PC-9 (cell line): ENCODE data around the gene GIPC3.

Source experiments
- EZH2 ChIP-seq: fragments of 200-600 bp; sonication (generic); IDR thresholded peaks from 2 replicates; pipeline ENCODE4 v1.8.0; 2017; ENCODE audit warnings: antibody characterized with exemption, low read depth
- TF ChIP-seq, protein P1 (sequence below): fragments of 200-600 bp; sonication (generic); conservative IDR thresholded peaks from 2 replicates; pipeline ENCODE4 v1.6.1; 2017; ENCODE audit warnings: mixed run types, antibody characterized with exemption, mild to moderate bottlenecking, moderate library complexity

DNA sequence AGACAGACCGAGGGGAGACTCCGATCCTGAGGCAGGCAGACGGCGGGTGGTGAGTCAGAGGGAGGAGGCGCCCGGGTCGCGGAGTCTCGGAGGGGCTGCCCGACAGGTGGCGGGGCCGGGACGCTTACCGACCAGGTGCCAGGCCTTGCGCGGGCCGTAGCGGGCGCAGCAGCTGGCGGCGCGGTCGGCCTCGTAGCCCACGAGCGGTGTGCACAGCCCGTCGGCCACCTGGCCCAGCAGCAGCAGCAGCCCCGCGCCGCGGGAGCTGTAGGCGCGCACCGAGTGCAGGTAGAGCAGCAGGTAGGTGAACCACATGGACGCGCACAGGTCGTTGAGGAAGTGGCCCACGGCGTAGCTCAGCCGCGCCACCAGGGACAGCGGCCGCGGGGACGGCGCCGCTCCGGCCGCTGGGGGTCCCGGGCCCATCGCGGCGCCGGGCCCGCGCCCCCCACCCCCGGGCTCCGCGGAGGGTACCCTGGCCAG, 28.3 kb upstream of the GIPC3 start:
- TF ChIP-seq, protein P1, sequence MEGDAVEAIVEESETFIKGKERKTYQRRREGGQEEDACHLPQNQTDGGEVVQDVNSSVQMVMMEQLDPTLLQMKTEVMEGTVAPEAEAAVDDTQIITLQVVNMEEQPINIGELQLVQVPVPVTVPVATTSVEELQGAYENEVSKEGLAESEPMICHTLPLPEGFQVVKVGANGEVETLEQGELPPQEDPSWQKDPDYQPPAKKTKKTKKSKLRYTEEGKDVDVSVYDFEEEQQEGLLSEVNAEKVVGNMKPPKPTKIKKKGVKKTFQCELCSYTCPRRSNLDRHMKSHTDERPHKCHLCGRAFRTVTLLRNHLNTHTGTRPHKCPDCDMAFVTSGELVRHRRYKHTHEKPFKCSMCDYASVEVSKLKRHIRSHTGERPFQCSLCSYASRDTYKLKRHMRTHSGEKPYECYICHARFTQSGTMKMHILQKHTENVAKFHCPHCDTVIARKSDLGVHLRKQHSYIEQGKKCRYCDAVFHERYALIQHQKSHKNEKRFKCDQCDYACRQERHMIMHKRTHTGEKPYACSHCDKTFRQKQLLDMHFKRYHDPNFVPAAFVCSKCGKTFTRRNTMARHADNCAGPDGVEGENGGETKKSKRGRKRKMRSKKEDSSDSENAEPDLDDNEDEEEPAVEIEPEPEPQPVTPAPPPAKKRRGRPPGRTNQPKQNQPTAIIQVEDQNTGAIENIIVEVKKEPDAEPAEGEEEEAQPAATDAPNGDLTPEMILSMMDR: no peak
- no peak for TF ChIP-seq EZH2
